HG03280 (cell line): Measurements from ENCODE around the gene CSRNP3.

Experiments used
- ATAC-seq: cut with Tn5 transposase; IDR thresholded peaks from one replicate; pipeline ENCODE4 v1.9.1; 2021; ENCODE audit warnings: mild to moderate bottlenecking, moderate library complexity; ENCODE audit not compliant: unreplicated experiment

Gene CSRNP3

GRCh38 chr2:165674780-165675179 lies 205.3 kb downstream of the CSRNP3 start:
- ATAC-seq = no peak

DNA sequence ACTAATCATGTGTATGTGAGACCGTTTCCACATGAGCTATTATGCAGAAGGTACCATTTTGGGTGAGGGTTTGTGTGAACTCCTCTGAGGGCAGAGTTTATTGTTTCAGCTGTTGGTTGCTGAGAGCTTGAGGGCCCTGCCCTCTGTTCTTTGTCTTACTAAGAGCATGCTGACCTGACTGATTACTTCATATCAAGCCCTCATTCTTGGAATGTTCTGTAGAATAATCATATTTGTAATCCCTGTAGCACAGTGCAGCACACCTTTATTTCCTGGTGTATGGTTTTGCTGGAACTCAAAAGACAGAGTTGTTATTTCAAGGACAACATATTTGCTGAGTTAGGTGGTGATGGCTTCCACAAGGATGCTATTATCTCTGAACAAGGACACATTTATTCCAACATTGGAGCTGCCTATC lies 206.1 kb downstream of the CSRNP3 start:
- no peak for ATAC-seq

- ATAC-seq = no peak
Observed at GRCh38 chr2:165678882-165679281, 209.4 kb downstream of the CSRNP3 start.

DNA sequence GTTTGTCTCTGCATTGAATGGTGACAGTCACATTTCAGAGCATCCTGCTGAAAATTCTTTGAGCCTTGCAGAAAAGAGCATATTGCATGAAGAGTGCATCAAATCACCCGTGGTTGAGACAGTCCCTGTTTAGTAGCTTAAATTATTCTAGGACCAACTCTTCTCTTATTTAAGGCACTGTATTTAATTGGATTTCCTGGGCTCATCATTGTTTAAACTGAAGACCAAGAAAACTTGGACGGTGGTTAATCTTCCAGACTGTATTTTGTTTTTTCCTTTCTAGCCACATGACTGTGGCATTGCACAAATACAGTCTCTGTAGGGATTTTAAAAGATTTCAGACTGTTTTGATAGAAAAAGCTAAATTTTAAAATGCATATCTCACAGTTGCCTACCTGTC lies 210.1 kb downstream of the CSRNP3 start:
- no peak for ATAC-seq

DNA sequence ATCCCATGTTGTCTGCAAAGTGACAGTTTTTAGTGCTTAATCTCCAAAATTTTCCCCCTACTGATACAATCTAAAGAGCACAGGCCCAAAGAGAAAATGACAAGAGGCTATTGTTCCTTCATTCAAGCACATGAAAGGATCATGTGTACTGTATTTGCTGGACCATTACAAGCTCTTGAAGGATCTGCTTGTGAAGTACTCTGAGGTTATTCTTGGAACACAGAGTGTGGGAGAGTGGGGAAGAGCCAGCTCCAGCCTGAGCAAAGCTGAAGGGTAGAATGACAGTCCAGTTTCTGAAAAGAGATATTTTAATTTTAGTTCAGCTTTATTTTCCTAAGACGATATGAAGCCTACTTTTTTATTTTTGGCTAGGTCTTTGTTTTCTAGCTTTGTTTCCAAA lies 212.3 kb downstream of the CSRNP3 start:
- ATAC-seq = no peak

GRCh38 chr2:165682546-165682945 lies 213.0 kb downstream of the CSRNP3 start:
- ATAC-seq = no peak

GRCh38 chr2:165686800-165687199 lies 217.3 kb downstream of the CSRNP3 start:
- ATAC-seq = no peak

- ATAC-seq = no peak
Observed at GRCh38 chr2:165687426-165688002, 218.0 kb downstream of the CSRNP3 start.

DNA sequence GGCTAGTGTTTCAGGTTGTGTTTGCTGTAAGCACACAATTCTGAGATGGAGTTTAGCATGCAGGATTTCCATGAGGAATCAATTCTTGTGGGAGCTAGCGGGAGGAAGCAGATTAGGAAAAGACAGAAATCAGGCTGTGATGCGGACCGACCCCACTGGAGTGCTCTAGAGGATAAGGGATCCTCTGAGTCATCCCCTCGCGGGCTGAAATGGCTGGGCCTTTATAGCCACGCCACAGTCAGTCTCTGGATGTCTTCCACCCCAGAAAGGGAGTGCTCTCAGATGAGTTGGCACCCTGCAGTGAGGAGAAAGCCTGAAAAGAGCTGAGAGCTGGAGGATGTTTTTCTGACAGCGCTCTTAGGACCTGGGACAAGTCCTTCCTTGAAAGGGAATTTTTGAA lies 222.1 kb downstream of the CSRNP3 start:
- ATAC-seq = no peak

GRCh38 chr2:165692906-165693305 lies 223.4 kb downstream of the CSRNP3 start:
- ATAC-seq = no peak

- no peak for ATAC-seq
Observed at GRCh38 chr2:165693838-165694237, 224.3 kb downstream of the CSRNP3 start.

- ATAC-seq = no peak
Observed at GRCh38 chr2:165697748-165698443, 228.4 kb downstream of the CSRNP3 start.

DNA sequence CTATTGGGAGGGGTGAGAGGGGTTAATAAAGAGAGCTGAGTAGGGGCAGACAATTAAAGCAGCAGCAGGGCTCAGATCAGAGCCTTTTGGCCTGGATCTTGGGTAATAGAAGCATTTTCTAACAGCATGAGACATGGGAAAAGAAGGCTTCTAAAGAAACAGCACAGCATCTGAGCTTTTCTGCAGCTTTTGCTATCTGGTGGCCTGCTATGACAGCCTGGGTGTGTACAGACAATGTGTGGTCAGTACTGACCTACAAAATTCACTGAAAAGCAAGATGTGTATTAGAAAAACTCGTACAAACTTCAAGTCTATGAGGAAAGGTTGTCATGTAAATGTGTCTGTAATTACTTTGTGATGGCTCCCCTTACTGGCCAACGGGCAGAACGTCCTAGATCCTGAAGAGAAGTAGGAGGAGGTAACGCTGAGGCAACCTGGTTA lies 229.0 kb downstream of the CSRNP3 start:
- peak; percentile 82 for ATAC-seq

GRCh38 chr2:165699946-165700345 lies 230.4 kb downstream of the CSRNP3 start:
- no peak for ATAC-seq

DNA sequence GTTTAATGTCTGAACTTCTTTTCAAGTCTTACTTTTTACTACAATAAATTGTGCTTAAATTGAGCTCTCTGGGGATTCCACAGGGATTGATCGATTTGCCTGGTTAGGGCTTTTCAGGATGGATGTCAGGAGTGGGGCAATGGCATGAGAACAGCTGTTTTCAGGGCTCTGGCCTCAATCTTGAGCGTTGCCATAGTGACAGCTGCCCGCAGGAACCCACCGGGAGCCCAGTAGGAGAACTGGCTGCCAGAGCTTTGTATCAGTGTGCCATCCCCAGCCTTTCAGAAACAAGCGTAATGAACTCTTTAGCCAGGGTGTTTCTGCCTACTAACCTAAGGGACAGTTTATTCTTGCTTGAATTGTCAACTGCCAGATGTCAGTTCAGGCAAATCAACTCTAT lies 231.0 kb downstream of the CSRNP3 start:
- no peak for ATAC-seq

GRCh38 chr2:165701147-165701546 lies 231.6 kb downstream of the CSRNP3 start:
- no peak for ATAC-seq

GRCh38 chr2:165706960-165707487 lies 237.5 kb downstream of the CSRNP3 start:
- ATAC-seq = no peak

GRCh38 chr2:165716091-165716490 lies 246.6 kb downstream of the CSRNP3 start:
- no peak for ATAC-seq

GRCh38 chr2:165718610-165719210 lies 249.2 kb downstream of the CSRNP3 start:
- no peak for ATAC-seq

GRCh38 chr2:165720511-165720910 lies 251.0 kb downstream of the CSRNP3 start:
- ATAC-seq = no peak

- ATAC-seq = no peak
Observed at GRCh38 chr2:165725421-165725820, 255.9 kb downstream of the CSRNP3 start.
